Mammary epithelial cell (primary cell): ENCODE results near the gene ARHGAP9.

Experiments
- EZH2 ChIP-seq: IDR thresholded peaks from 2 replicates; pipeline ENCODE4 v1.6.1; 2012; ENCODE audit warnings: low read length, inconsistent platforms, borderline replicate concordance
- TF ChIP-seq, protein P1 (sequence below), 2 donors: IDR thresholded peaks in 1 of 2; conservative IDR thresholded peaks in 1 of 2; 2 replicates each; pipeline ENCODE4 v1.5.1; 2011 to 2012; ENCODE audit warnings: inconsistent platforms in 2 of 2, low read length in 2 of 2, mild to moderate bottlenecking in 2 of 2, control low read depth in 1 of 2, low read depth in 1 of 2; ENCODE audit not compliant: insufficient read depth in 1 of 2; ENCODE audit errors: extremely low read depth in 1 of 2

DNA sequence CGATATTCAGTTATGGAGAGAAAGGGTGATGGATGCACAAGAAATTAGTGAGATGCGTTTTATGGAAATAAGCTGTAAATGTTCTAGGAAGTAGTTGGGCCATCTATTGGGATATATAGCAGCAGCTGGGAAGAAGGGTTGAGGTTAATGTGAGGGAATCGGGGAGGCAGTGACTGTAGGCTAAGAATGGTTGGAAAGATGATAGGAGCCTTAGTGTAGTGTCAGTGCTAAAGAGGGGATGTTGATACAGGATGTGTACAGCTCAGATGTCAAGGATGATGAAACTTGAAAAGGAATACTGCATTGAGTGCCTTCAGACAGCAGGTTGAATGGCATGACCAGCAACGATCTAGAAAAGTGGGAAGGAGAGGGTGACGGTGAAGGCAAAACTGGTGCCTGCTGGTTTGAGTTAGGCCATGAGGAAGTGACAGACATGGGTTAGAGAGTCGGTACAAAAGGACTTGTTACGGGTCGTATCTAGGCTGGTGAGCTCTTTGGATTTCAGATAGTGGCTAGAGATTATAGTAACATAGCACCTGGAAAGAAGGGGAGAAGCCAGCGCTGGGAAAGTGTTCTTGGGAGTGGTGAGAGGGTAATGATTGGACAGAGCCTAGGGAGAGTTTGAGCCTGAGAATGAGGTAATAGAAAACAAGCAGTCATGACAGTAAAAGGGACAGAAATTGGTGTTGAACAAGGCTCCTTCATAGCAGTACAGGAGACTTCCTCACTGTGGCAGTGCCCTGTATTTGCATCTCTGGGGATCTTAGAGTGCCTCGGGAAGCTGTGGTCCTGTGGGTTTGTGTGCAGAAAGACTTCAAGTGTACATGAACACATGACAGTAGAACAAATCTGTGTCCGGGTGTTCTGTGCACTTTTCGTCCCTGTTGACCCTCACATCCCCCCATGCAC is 17.8 kb upstream of the ARHGAP9 start:
- TF ChIP-seq, protein P1, sequence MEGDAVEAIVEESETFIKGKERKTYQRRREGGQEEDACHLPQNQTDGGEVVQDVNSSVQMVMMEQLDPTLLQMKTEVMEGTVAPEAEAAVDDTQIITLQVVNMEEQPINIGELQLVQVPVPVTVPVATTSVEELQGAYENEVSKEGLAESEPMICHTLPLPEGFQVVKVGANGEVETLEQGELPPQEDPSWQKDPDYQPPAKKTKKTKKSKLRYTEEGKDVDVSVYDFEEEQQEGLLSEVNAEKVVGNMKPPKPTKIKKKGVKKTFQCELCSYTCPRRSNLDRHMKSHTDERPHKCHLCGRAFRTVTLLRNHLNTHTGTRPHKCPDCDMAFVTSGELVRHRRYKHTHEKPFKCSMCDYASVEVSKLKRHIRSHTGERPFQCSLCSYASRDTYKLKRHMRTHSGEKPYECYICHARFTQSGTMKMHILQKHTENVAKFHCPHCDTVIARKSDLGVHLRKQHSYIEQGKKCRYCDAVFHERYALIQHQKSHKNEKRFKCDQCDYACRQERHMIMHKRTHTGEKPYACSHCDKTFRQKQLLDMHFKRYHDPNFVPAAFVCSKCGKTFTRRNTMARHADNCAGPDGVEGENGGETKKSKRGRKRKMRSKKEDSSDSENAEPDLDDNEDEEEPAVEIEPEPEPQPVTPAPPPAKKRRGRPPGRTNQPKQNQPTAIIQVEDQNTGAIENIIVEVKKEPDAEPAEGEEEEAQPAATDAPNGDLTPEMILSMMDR (conservative IDR thresholded peaks at IDR 0.05 in 1 of 2, IDR thresholded peaks at IDR 0.05 in 1 of 2; ENCODE audit: extremely low read depth in 1 of 2, insufficient read depth in 1 of 2, low read depth in 1 of 2, low read length in 2 of 2), result no peak
- TF ChIP-seq EZH2, result no peak
